DOHH2 (cell line): ENCODE data around the gene PIGQ.

ENCODE experiments used
- H3F3A ChIP-seq: fragments of 200-600 bp; sonication (generic), shearing (Covaris generic); 2 replicates; pipeline ENCODE4 v1.6.0; 2016; ENCODE audit warnings: antibody characterized with exemption, mild to moderate bottlenecking; ENCODE audit not compliant: control insufficient read depth, insufficient read depth
- H3K27ac ChIP-seq: fragments of 200-600 bp; sonication (generic); 2 replicates; pipeline ENCODE4 v1.5.1; 2014; ENCODE audit warnings: low read depth, mild to moderate bottlenecking, low read length, moderate library complexity
- H3K27me3 ChIP-seq: fragments of 200-600 bp; sonication (generic); 2 replicates; pipeline ENCODE4 v1.6.1; 2014; ENCODE audit warnings: mild to moderate bottlenecking, low read length, mixed read lengths; ENCODE audit not compliant: control insufficient read depth
- H3K36me3 ChIP-seq: fragments of 200-600 bp; sonication (generic); 2 replicates; pipeline ENCODE4 v1.6.1; 2014; ENCODE audit warnings: mild to moderate bottlenecking, low read length, moderate library complexity, mixed read lengths; ENCODE audit not compliant: control insufficient read depth
- H3K4me1 ChIP-seq: fragments of 200-600 bp; sonication (generic); 2 replicates; pipeline ENCODE4 v1.6.1; 2014; ENCODE audit warnings: mild to moderate bottlenecking, low read length, mixed read lengths; ENCODE audit not compliant: control insufficient read depth
- H3K4me2 ChIP-seq: fragments of 200-600 bp; sonication (generic); 2 replicates; pipeline ENCODE4 v1.6.0; 2014; ENCODE audit warnings: mild to moderate bottlenecking, low read length, moderate library complexity
- H3K4me3 ChIP-seq: fragments of 200-600 bp; sonication (generic); 2 replicates; pipeline ENCODE4 v1.5.1; 2014; ENCODE audit warnings: mild to moderate bottlenecking, low read length, mixed read lengths
- H3K79me2 ChIP-seq: fragments of 200-600 bp; sonication (generic); 2 replicates; pipeline ENCODE4 v1.6.1; 2014; ENCODE audit warnings: mild to moderate bottlenecking, low read length, mixed read lengths; ENCODE audit not compliant: control insufficient read depth
- H3K9me2 ChIP-seq: fragments of 200-600 bp; sonication (generic); replicated peaks from 2 replicates; pipeline ENCODE4 v1.6.1; 2014; ENCODE audit warnings: mild to moderate bottlenecking, low read length, mixed read lengths; ENCODE audit not compliant: control insufficient read depth
- H3K9me3 ChIP-seq: fragments of 200-600 bp; sonication (generic); 2 replicates; pipeline ENCODE4 v1.6.1; 2014; ENCODE audit warnings: antibody characterized with exemption, low read length, mixed read lengths; ENCODE audit not compliant: control insufficient read depth, insufficient read depth
- H4K20me1 ChIP-seq: fragments of 200-600 bp; sonication (generic); 2 replicates; pipeline ENCODE4 v1.6.0; 2014; ENCODE audit warnings: low read depth, mild to moderate bottlenecking, antibody characterized with exemption, low read length, moderate library complexity; ENCODE audit not compliant: control insufficient read depth, insufficient read depth
- EZH2phosphoT487 ChIP-seq: fragments of 200-600 bp; sonication (generic); IDR thresholded peaks from 2 replicates; pipeline ENCODE4 v1.6.1; 2017; ENCODE audit warnings: borderline replicate concordance, mild to moderate bottlenecking, antibody characterized with exemption, low read length, moderate library complexity, mixed read lengths
- TF ChIP-seq, protein P1 (sequence below): fragments of 200-600 bp; sonication (generic); IDR thresholded peaks from one replicate; pipeline ENCODE4 v1.5.1; 2014; ENCODE audit warnings: antibody characterized with exemption, mild to moderate bottlenecking, low read depth, low read length; ENCODE audit not compliant: poor library complexity, severe bottlenecking

PIGQ gene

DNA sequence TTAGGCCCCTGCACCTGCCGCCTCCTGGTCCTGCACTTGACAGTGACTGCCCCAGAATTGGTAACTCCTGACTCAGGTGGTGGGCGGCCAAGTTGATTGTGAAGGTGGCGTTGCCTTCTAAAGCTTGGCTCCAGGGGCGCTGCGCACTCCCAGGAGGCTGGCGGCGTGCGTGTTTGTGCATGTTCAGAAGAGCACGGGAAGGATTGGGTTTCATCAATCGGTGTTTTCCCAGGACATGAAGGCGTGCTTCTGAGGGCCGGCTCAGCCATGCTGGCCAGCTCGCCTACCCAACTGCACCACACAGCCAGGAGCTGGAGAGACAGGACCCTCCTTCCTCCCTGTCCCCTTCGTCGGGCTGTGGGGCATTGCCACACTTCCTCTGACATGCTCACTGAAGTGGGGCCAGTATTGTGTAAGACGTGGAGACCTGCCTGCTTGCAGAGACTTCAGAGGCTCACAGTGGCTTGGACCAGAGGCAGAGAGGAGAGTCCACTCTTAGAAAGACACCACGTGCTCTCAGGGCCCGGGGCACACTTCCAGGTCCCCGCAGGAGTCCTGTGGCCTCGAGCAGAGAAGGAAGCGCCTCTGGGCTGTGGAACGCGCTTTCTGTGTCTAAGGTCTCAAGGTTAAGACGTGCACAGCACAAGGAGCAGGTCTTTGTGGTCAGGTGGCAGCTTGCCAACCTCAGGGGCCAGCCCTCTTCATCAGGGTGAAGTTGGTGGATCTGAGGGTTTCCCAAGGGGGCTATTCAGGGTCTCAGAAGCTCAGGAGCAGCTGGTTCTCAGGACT lies 22.9 kb downstream of the PIGQ start:
- TF ChIP-seq, protein P1, sequence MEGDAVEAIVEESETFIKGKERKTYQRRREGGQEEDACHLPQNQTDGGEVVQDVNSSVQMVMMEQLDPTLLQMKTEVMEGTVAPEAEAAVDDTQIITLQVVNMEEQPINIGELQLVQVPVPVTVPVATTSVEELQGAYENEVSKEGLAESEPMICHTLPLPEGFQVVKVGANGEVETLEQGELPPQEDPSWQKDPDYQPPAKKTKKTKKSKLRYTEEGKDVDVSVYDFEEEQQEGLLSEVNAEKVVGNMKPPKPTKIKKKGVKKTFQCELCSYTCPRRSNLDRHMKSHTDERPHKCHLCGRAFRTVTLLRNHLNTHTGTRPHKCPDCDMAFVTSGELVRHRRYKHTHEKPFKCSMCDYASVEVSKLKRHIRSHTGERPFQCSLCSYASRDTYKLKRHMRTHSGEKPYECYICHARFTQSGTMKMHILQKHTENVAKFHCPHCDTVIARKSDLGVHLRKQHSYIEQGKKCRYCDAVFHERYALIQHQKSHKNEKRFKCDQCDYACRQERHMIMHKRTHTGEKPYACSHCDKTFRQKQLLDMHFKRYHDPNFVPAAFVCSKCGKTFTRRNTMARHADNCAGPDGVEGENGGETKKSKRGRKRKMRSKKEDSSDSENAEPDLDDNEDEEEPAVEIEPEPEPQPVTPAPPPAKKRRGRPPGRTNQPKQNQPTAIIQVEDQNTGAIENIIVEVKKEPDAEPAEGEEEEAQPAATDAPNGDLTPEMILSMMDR: no peak
- no peak for TF ChIP-seq EZH2phosphoT487
- Histone ChIP-seq H3K27ac (no peak overlapping the region), H3K4me2 (peak overlapping the region; percentile 38), H3K9me2 (no peaks in the 10 kb centered on the region), H3K79me2 (peaks cover 69% of the 10 kb centered on the region), H3K4me1 (peaks cover 37% of the 10 kb centered on the region), H3F3A (no peaks in the 10 kb centered on the region), H3K4me3 (peak overlapping the region; percentile 12; the same call in 1 of the 2 replicates), H3K27me3 (no peaks in the 10 kb centered on the region), H3K36me3 (peaks cover 8% of the 10 kb centered on the region), H3K9me3 (no peaks in the 10 kb centered on the region), H4K20me1 (peaks cover 4% of the 10 kb centered on the region; the same call in 1 of the 2 replicates)

DNA sequence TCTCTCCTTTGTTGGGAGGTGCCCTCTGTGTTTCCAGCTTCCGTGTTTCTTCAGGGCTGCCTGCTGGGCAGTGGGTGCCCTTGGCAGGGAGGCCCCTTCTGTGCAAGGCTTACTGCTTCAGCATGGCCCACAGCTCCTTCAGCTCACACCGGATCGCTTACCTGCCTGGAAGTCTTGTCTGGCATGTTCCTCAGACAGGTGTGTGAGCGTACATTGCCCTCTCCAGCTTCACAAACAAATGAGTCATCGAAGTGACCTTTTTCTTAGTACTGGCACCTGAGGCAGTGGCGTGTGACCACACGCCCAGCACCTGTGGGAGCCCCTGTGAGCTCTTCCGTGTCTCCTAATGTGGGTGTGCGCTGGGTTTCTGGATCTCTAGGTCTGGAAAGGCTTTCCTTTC lies 23.6 kb downstream of the PIGQ start:
- no peak overlapping the region for H3K27ac ChIP-seq
- peak overlapping the region; percentile 38 for H3K4me2 ChIP-seq
- H3K79me2 ChIP-seq: peaks cover 62% of the 10 kb centered on the region
- H3K36me3 ChIP-seq: peaks cover under 1% of the 10 kb centered on the region; the same call in 1 of the 2 replicates
- H3K27me3 ChIP-seq: no peaks in the 10 kb centered on the region
- H3F3A ChIP-seq: no peaks in the 10 kb centered on the region
- peaks cover 34% of the 10 kb centered on the region for H3K4me1 ChIP-seq
- peaks cover 4% of the 10 kb centered on the region; the same call in 1 of the 2 replicates for H4K20me1 ChIP-seq
- H3K9me2 ChIP-seq: no peaks in the 10 kb centered on the region
- H3K9me3 ChIP-seq: no peaks in the 10 kb centered on the region
- peak overlapping the region; percentile 10; the same call in 1 of the 2 replicates for H3K4me3 ChIP-seq
- TF ChIP-seq, protein P1: no peak
- no peak for TF ChIP-seq EZH2phosphoT487

DNA sequence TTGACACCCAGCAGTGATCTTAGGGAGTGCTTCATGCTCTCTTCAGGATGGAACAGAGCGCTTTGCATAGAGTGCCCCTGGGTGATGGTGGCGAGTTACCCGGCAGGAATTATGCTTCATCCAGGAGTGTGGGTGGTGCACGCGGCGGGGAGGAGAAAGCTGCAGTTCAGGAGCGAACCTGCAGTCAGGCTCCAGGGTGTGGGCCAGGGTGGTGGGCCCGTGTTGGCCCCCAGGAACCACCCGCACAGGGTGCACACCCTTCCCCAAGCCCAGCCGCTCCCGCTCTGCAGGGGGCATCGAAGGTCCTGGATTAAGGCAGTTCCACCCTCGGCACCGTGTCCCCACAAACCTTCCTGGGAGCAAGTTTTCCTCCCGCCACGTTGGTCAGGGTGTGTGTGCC lies 24.0 kb downstream of the PIGQ start:
- Histone ChIP-seq H3K27me3 (no peaks in the 10 kb centered on the region), H3F3A (no peaks in the 10 kb centered on the region), H3K4me3 (peak overlapping the region; percentile 10; the same call in 1 of the 2 replicates), H3K27ac (no peak overlapping the region), H3K9me2 (no peaks in the 10 kb centered on the region), H3K4me2 (peak overlapping the region; percentile 38), H3K79me2 (peaks cover 58% of the 10 kb centered on the region), H4K20me1 (peaks cover 4% of the 10 kb centered on the region; the same call in 1 of the 2 replicates), H3K9me3 (no peaks in the 10 kb centered on the region), H3K4me1 (peaks cover 34% of the 10 kb centered on the region), H3K36me3 (no peaks in the 10 kb centered on the region; the same call in none of the 2 replicates)
- TF ChIP-seq EZH2phosphoT487: no peak
- TF ChIP-seq, protein P1: no peak
